ENCODE measurements around the gene TREML4. TPM values are rescaled to one million over a fixed set of nuclear protein-coding genes. Genes with fewer than 3 reads are reported as not detected.

TREML4 gene
- total and polyA plus RNA-seq, 3 donors from 2014 or later: not detected

DNA sequence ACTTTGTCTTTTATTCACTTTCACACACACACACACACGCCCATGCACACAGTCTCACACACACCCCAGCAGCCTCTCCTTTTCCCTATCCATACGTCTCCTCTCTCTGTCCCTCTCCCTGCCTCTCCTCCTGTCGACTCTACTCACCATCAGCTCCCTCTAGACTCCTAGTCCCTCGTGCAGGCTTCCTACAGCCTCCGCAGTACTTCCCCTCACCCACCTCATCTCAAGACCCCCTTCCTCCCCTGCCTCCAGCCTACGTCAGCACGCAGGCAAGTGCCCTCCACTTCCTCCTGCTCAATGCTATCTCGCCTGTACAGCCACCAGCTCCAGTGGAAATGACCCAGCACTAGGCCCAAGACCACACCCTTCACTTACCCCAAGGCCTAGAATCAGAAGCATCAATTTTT is 26.4 kb upstream of the TREML4 start:
- H3K4me1 ChIP-seq: no peaks in the 10 kb centered on the region
- no peaks in the 10 kb centered on the region for H3K36me3 ChIP-seq (ENCODE audit: low read depth, missing control alignments)
- no peak for TF ChIP-seq POLR2A (IDR thresholded peaks at IDR 0.05)
- TF ChIP-seq, protein P1, sequence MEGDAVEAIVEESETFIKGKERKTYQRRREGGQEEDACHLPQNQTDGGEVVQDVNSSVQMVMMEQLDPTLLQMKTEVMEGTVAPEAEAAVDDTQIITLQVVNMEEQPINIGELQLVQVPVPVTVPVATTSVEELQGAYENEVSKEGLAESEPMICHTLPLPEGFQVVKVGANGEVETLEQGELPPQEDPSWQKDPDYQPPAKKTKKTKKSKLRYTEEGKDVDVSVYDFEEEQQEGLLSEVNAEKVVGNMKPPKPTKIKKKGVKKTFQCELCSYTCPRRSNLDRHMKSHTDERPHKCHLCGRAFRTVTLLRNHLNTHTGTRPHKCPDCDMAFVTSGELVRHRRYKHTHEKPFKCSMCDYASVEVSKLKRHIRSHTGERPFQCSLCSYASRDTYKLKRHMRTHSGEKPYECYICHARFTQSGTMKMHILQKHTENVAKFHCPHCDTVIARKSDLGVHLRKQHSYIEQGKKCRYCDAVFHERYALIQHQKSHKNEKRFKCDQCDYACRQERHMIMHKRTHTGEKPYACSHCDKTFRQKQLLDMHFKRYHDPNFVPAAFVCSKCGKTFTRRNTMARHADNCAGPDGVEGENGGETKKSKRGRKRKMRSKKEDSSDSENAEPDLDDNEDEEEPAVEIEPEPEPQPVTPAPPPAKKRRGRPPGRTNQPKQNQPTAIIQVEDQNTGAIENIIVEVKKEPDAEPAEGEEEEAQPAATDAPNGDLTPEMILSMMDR (IDR thresholded peaks at IDR 0.05): no peak
- H3K27me3 ChIP-seq: no peaks in the 10 kb centered on the region
- no peak for DNase-seq
- no peaks in the 10 kb centered on the region for H3K9me3 ChIP-seq
- H3K4me3 ChIP-seq: no peak overlapping the region
- H3K27ac ChIP-seq: no peak overlapping the region
- WGBS, 2 donors: 71 to 74% methylated on average over 8 of the region's 8 CpGs
- intact Hi-C loops (cut with DNase I; ENCODE audit: low total_unique reads): no loop called here

DNA sequence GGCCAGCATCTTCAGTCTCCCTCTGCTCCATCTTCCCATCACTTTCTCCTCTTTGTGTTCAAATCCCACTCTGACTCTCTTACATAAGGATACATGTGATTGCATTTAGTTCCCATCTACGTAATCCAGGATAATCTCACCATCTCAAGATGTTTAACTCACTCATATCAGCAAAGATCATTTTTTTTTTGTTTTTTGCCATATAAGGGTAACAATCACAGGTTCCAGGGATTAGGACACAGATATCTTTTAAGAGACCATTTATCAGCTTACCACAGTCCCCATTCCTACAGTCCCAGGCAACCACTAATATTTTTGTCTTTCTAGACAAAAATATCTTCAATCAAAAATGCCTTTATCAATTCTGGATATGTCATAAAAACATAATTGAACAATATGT is 24.0 kb upstream of the TREML4 start:
- H3K4me3 ChIP-seq: no peak overlapping the region
- DNase-seq: no peak
- H3K27ac ChIP-seq: no peak overlapping the region
- intact Hi-C loops (cut with DNase I; ENCODE audit: low total_unique reads): no loop called here
- H3K9me3 ChIP-seq: no peaks in the 10 kb centered on the region
- WGBS, 2 donors: 75 to 86% methylated on average over 1 of the region's 1 CpG
- TF ChIP-seq POLR2A (IDR thresholded peaks at IDR 0.05): no peak
- TF ChIP-seq, protein P1 (IDR thresholded peaks at IDR 0.05): no peak
- no peaks in the 10 kb centered on the region for H3K36me3 ChIP-seq (ENCODE audit: low read depth, missing control alignments)
- no peaks in the 10 kb centered on the region for H3K27me3 ChIP-seq
- H3K4me1 ChIP-seq: no peaks in the 10 kb centered on the region

DNA sequence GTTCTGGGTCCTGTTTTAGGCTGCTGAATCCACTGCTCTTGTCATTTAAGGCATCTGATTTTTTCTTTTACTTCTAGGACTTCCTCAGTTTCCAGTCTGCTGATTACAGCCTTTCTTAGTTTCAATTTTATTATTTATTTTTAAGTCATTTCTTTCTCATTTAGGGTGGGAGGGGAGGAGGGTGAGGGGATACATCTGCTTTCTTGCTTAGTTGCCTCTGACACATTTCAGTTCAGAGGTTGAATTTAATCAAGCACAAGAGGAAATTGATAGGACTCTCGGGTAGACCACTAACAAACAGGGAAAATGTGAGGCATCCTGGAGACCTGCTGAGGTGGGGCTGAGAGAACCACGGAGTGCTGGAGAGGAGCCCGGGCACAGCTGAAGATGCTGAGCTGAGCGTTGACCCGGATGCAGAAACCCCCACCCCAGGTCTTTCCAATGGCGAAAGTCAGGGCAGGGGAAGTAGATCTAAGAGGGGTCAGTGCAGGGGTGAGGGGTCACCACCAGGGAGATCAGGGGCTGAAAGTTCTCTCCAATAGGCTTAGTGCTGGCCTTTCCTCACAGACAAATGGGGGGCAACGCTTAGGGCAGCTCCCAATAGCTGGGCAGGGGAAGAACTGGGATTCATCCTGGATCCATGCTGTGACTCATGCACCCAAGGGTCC is 19.6 kb upstream of the TREML4 start:
- no peaks in the 10 kb centered on the region for H3K27me3 ChIP-seq
- no peak overlapping the region for H3K27ac ChIP-seq
- no peaks in the 10 kb centered on the region for H3K36me3 ChIP-seq (ENCODE audit: low read depth, missing control alignments)
- intact Hi-C loops (cut with DNase I; ENCODE audit: low total_unique reads): no loop called here
- H3K4me1 ChIP-seq: no peaks in the 10 kb centered on the region
- no peaks in the 10 kb centered on the region for H3K9me3 ChIP-seq
- WGBS, 2 donors: 86 to 87% methylated on average over 7 of the region's 7 CpGs
- TF ChIP-seq POLR2A (IDR thresholded peaks at IDR 0.05): no peak
- H3K4me3 ChIP-seq: no peak overlapping the region
- no peak for DNase-seq

DNA sequence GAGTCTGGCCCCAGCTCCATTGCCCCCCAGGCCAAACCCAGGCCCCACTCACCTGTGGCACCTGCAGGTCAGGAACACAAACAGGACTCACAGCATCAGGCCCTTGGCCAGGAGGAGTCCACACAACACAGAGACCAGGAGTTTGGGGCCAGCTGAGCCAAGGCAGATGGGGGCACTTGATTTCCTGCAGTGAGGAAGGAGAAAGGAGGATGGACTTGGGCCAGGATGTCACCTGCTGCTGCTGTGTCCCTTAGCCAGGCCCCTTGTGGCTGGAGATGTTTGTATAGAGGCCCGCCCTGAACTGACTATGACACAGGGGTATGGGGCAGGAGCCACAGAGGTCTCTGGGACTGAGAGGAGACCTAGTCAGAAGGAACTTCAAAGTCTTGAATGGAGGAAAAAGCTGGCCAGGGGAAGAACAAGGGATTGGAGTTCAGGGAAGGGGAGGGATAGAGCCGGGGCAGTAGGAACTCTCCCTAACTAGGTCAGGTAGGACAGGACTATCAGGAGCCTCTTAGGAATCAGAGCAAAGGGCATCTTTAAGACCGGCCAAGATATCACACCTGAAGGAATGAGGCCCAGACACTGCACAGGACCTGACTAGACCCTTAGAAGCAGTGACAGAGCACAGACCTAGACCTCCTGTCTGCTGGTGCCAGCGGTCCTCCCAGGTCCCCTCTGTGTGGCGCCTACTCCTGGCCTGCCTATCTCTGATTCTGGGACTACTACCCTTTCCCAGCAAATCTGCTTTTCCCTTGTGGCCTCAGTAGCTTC is 18.4 kb upstream of the TREML4 start:
- H3K4me3 ChIP-seq: no peak overlapping the region
- H3K9me3 ChIP-seq: no peaks in the 10 kb centered on the region
- no peaks in the 10 kb centered on the region for H3K36me3 ChIP-seq (ENCODE audit: low read depth, missing control alignments)
- 85 to 91% methylated on average over 5 of the region's 5 CpGs for WGBS, 2 donors
- intact Hi-C loops (cut with DNase I; ENCODE audit: low total_unique reads): no loop called here
- H3K4me1 ChIP-seq: no peaks in the 10 kb centered on the region
- no peak overlapping the region for H3K27ac ChIP-seq
- no peak for DNase-seq
- no peak for TF ChIP-seq POLR2A (IDR thresholded peaks at IDR 0.05)
- TF ChIP-seq, protein P1 (IDR thresholded peaks at IDR 0.05): no peak
- no peaks in the 10 kb centered on the region for H3K27me3 ChIP-seq

DNA sequence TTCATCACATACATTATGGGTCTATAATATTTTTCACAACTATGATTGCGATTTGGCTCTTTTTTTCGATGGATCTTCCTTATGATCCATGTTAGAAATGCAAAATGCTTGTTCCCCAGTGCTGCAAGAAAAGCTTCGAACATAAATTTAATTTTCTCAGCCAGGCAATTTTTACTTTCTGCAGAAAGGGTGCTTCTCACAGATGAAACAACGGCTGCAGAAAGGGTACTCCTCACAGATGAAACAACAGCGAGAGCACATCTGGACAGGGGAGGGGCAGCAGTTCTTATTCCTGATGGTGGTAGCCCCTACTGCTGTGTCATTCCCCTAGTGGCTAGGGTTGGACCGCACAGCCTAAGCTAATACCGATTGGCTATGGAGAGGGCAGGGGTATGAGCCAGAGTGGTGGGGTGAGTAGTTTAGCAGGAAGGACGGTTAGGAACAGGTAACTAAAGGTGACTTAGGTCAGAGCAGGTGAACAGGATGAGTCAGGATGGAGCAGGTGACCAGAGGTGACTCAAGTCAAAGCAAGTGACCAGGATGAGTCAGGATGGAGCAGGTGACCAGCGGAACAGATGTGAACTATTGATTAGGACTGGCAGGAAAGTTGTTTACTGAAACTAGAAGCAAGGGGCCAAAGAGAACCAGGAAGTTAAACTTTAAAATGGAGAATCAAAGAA is 13.4 kb upstream of the TREML4 start:
- WGBS, 2 donors: 86 to 87% methylated on average over 9 of the region's 9 CpGs
- no peak overlapping the region for H3K27ac ChIP-seq
- DNase-seq: no peak
- no peaks in the 10 kb centered on the region for H3K9me3 ChIP-seq
- no peak overlapping the region for H3K4me3 ChIP-seq
- no peak for TF ChIP-seq POLR2A (IDR thresholded peaks at IDR 0.05)
- TF ChIP-seq, protein P1 (IDR thresholded peaks at IDR 0.05): no peak
- H3K27me3 ChIP-seq: no peaks in the 10 kb centered on the region
- H3K4me1 ChIP-seq: no peaks in the 10 kb centered on the region
- H3K36me3 ChIP-seq (ENCODE audit: low read depth, missing control alignments): no peaks in the 10 kb centered on the region
- intact Hi-C loops (cut with DNase I; ENCODE audit: low total_unique reads): no loop called here
